GM23248 (cell line): Measurements from ENCODE around the gene ARHGEF25.

Experiments used
- EZH2 ChIP-seq: fragments of 200-600 bp; sonication (generic); IDR thresholded peaks from 2 replicates; pipeline ENCODE4 v1.6.1; 2018; ENCODE audit warnings: antibody characterized with exemption, mild to moderate bottlenecking; ENCODE audit not compliant: insufficient read depth, poor library complexity, severe bottlenecking
- EZH2phosphoT487 ChIP-seq: fragments of 200-600 bp; sonication (generic); IDR thresholded peaks from 2 replicates; pipeline ENCODE4 v1.6.1; 2018; ENCODE audit warnings: antibody characterized with exemption, moderate library complexity, mild to moderate bottlenecking, low read depth; ENCODE audit not compliant: insufficient read depth

DNA sequence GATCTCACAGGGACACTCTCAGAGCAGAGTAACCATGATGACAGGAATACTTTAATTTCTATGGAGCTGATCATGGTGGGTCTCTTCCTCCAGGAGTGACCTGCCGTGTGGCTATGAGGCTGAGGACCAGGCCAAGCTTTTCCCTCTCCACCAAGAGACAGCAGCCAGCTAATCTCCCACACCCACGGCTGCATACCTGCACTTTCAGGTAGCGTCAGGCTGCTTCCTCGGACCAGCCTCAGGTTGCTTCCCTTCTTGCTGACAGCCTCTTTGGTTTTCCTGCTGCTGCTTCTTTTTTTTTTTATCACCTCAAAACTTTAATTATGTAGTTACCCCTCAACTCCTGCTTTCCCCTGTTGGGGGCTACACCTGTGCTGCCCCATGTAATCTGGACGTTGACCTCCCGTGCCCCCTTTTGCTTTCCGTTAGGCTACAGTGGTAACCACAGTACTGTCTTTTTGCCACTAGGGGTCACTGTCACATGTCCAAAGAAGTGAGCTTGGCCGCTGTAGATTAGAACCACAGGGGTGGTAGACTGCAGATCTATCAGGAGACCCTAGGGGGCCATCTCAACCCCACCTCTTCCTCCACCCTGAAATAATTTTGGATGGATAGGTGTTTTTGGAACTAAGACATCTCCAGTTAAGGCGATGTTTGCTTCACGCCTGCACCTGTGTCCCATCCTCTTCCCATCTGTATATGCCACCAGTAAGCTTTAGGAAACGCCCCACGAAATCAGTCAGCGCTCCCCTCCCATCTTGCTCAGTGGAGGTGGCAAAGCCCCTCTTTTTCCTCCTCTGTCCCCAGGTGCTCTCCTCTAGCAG lies 28.0 kb upstream of the ARHGEF25 start:
- TF ChIP-seq EZH2 (no peak), EZH2phosphoT487 (no peak)
